ENCODE data around the gene SMAD5.

The SMAD5 gene

DNA sequence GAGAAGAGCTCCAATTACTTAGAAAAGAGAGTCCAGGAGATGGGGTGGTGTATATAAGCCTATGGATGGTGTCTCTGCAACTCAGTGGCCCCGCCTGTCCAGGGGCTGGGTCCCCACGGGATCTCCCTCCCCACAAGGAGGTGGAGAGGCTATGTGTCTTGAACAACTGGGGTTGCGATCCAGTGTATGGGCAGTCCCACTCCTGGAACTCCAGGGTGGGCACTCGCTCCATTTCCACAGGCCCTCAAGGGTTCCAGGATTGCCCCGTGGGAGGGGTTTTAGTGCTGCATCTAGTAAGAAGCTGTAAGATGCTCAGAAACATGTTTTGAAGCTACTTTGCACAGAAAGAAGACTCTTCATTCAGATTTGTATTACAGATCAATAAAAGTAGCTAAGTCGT lies 558 bp upstream of the SMAD5 start:
- no peak for TF ChIP-seq ZFX (IDR thresholded peaks at IDR 0.05)
- TF ChIP-seq, protein P1, sequence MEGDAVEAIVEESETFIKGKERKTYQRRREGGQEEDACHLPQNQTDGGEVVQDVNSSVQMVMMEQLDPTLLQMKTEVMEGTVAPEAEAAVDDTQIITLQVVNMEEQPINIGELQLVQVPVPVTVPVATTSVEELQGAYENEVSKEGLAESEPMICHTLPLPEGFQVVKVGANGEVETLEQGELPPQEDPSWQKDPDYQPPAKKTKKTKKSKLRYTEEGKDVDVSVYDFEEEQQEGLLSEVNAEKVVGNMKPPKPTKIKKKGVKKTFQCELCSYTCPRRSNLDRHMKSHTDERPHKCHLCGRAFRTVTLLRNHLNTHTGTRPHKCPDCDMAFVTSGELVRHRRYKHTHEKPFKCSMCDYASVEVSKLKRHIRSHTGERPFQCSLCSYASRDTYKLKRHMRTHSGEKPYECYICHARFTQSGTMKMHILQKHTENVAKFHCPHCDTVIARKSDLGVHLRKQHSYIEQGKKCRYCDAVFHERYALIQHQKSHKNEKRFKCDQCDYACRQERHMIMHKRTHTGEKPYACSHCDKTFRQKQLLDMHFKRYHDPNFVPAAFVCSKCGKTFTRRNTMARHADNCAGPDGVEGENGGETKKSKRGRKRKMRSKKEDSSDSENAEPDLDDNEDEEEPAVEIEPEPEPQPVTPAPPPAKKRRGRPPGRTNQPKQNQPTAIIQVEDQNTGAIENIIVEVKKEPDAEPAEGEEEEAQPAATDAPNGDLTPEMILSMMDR (conservative IDR thresholded peaks at IDR 0.05), result no peak
- H3K27ac ChIP-seq, result peak overlapping the region; percentile 94

GRCh38 chr5:136133222-136133921 lies 727 bp downstream of the SMAD5 start:
- H3K27ac ChIP-seq, result peak overlapping the region; percentile 94
- TF ChIP-seq ZFX (IDR thresholded peaks at IDR 0.05), result peak; percentile 96
- TF ChIP-seq, protein P1 (conservative IDR thresholded peaks at IDR 0.05), result no peak

GRCh38 chr5:136133922-136134379 lies 1.3 kb downstream of the SMAD5 start:
- H3K27ac ChIP-seq, result peak overlapping the region; percentile 94
- TF ChIP-seq, protein P1 (conservative IDR thresholded peaks at IDR 0.05), result no peak
- no peak for TF ChIP-seq ZFX (IDR thresholded peaks at IDR 0.05)

DNA sequence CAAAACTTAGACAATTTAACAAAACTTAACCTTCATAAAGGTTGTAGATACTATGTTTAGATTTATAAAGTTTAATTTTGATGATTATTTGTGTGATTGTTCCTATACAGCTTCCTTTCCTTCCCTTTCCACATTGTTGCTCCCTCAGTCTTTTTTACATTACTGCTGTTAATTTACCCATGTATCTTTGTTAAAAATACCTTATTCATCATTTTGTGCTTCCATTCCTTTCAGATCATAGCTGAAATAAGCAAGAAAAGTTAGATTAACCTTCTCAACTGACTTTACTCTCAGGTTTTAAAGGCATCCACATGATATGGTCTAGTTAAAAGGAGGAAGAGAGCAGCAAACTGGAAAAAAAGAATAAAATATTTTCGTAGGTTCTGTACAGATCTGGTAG lies 2.0 kb downstream of the SMAD5 start:
- TF ChIP-seq, protein P1 (conservative IDR thresholded peaks at IDR 0.05), result no peak
- TF ChIP-seq ZFX (IDR thresholded peaks at IDR 0.05), result no peak

GRCh38 chr5:136135536-136135935 lies 2.9 kb downstream of the SMAD5 start:
- TF ChIP-seq, protein P1 (conservative IDR thresholded peaks at IDR 0.05), result no peak
- TF ChIP-seq ZFX (IDR thresholded peaks at IDR 0.05), result no peak

More for the DNA sequence above, 2.0 kb downstream of the SMAD5 start:
- no peak overlapping the region for H3K27ac ChIP-seq

DNA sequence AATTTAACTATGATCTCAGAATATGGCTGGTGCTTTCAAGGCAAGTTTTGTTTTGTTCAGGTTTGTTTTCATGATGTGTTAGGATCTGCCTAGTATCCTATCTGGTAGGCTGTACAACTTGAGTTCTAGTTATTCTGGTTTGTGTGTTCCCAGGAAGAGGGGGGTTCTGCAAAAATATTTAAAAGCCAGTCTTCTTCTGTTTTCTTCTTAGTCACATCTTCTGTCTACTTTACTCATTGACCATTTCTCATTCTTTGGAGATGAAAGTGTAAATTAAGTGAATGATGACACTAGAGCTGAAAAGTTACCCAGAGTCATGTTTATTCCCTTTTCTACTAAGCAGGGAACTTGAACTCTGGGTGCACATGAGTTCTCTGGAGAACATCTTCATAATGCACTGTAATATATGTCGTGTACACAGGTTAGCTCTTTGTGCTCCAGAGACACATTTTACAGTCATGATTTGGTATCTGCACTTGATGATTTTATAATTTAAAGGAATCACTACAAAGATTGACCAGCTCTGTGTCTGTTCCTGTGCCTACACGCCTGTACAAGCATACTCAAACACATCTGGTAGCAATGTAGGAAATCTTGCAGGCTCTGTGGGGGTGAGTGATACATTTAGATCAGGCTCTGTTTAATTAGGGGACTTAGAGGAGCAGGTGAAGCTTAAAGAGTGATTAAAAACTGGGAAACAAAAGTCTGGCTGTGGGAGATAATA lies 5.0 kb downstream of the SMAD5 start:
- TF ChIP-seq, protein P1 (conservative IDR thresholded peaks at IDR 0.05), result no peak
- TF ChIP-seq ZFX (IDR thresholded peaks at IDR 0.05), result no peak
- no peak overlapping the region for H3K27ac ChIP-seq

More at GRCh38 chr5:136135536-136135935, 2.9 kb downstream of the SMAD5 start:
- no peak overlapping the region for H3K27ac ChIP-seq

DNA sequence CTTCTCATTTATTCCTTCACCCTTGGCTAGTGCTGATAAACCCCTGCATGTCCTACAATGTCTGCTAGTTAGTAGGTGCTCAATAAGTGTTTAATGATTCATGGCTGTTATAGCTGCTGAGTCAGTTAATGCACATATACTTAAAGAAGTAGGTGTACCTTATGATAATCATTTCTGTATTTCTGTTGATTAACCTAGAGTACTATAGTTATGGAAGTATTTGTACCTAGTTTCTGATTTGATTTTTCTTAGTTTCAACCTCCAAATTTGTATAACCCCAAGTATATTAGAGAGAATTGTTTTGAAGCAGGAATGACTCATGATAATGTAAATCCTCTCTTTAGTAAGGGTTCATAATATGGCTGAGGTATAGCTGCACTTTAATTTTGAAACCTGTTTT lies 8.9 kb downstream of the SMAD5 start:
- H3K27ac ChIP-seq, result no peak overlapping the region
- TF ChIP-seq, protein P1 (conservative IDR thresholded peaks at IDR 0.05), result no peak
- TF ChIP-seq ZFX (IDR thresholded peaks at IDR 0.05), result no peak
